PC-3 (cell line): ENCODE results near the gene GDF11. TPM values are rescaled to one million over a fixed set of nuclear protein-coding genes. Genes with fewer than 3 reads are reported as not detected.

Source experiments
- ATAC-seq: fragments of 200-7000 bp; cut with Tn5 transposase; 2 replicates; pipeline ENCODE4 v1.9.1; 2020; ENCODE audit warnings: mild to moderate bottlenecking, moderate library complexity
- BruUV-seq: library from RNA; stranded (reverse); fragments of 400-500 nt; replicated peaks from 2 replicates; lab custom pipeline; 2021; lab: Mats Ljungman, UMichigan
- CTCF ChIA-PET: fragments of 300-600 bp; sonication (Branson Sonifier 250); formaldehyde crosslinking; loops from one replicate; lab custom pipeline; 2022; ENCODE audit warnings: antibody characterized with exemption; lab: Charles Lee
- POLR2A ChIA-PET: fragments of 300-600 bp; sonication (Branson Sonifier 250); formaldehyde crosslinking; loops from one replicate; lab custom pipeline; 2022; ENCODE audit warnings: antibody characterized with exemption; ENCODE audit not compliant: unreplicated experiment; lab: Charles Lee
- DNase-seq: peaks from one replicate; pipeline ENCODE4 v3.0.0-alpha.2; 2015
- H2AFZ ChIP-seq: fragments of 300-600 bp; sonication (generic); 2 replicates; pipeline ENCODE4 v1.6.0; 2016; ENCODE audit warnings: antibody characterized with exemption, low read length
- H3F3A ChIP-seq: fragments of 300-600 bp; sonication (generic); one replicate; pipeline ENCODE4 v1.6.0; 2017; ENCODE audit warnings: antibody characterized with exemption, low read length, control low read depth, mild to moderate bottlenecking; ENCODE audit not compliant: unreplicated experiment
- H3K27ac ChIP-seq: fragments of 300-600 bp; sonication (generic); 2 replicates; pipeline ENCODE4 v1.5.1; 2016; ENCODE audit warnings: mild to moderate bottlenecking, low read length
- H3K27me3 ChIP-seq: fragments of 300-600 bp; sonication (generic); 2 replicates; pipeline ENCODE4 v1.6.1; 2016; ENCODE audit warnings: low read length, mixed read lengths
- H3K36me3 ChIP-seq: fragments of 300-600 bp; sonication (generic); 2 replicates; pipeline ENCODE4 v1.6.1; 2016; ENCODE audit warnings: low read depth, mixed run types, low read length, mixed read lengths
- H3K4me1 ChIP-seq: fragments of 300-600 bp; sonication (generic); 2 replicates; pipeline ENCODE4 v1.5.1; 2016; ENCODE audit warnings: low read length; ENCODE audit not compliant: insufficient read depth
- H3K4me2 ChIP-seq: fragments of 300-600 bp; sonication (generic); 2 replicates; pipeline ENCODE4 v1.6.0; 2016; ENCODE audit warnings: low read length
- H3K4me3 ChIP-seq: fragments of 300-600 bp; sonication (generic); 2 replicates; pipeline ENCODE4 v1.5.1; 2016; ENCODE audit warnings: mild to moderate bottlenecking, low read length, mixed read lengths
- H3K79me2 ChIP-seq: fragments of 300-600 bp; sonication (generic); 2 replicates; pipeline ENCODE4 v1.6.1; 2017; ENCODE audit warnings: low read length, mixed read lengths
- H3K9ac ChIP-seq: fragments of 300-600 bp; sonication (generic); 2 replicates; pipeline ENCODE4 v1.6.0; 2016; ENCODE audit warnings: mild to moderate bottlenecking, low read length
- H3K9me2 ChIP-seq: fragments of 300-600 bp; sonication (generic); replicated peaks from 2 replicates; pipeline ENCODE4 v1.6.1; 2016; ENCODE audit warnings: mixed run types, low read length, mixed read lengths
- H3K9me3 ChIP-seq: fragments of 300-600 bp; sonication (generic); 2 replicates; pipeline ENCODE4 v1.6.1; 2016; ENCODE audit warnings: low read length, mixed read lengths
- H4K20me1 ChIP-seq: fragments of 300-600 bp; sonication (generic); 2 replicates; pipeline ENCODE4 v1.6.1; 2016; ENCODE audit warnings: low read length, mixed read lengths
- EZH2 ChIP-seq: fragments of 300-600 bp; sonication (generic); IDR thresholded peaks from one replicate; pipeline ENCODE4 v1.6.1; 2017; ENCODE audit warnings: antibody characterized with exemption, mild to moderate bottlenecking, low read length; ENCODE audit not compliant: unreplicated experiment
- EZH2phosphoT487 ChIP-seq: fragments of 300-600 bp; sonication (generic); IDR thresholded peaks from 2 replicates; pipeline ENCODE4 v1.6.1; 2018; ENCODE audit warnings: mild to moderate bottlenecking, antibody characterized with exemption, low read length, borderline replicate concordance
- intact Hi-C: fragments of 100-400 bp; cut with micrococcal nuclease; formaldehyde crosslinking; loops from 2 replicates; pipeline ENCODE4 v1.9.0; 2023
- total RNA-seq: library from RNA; depleted of rRNA; stranded (reverse); fragments of >200 nt; gene quantifications from 2 replicates; pipeline ENCODE4 v1.2.3, GENCODE V29; 2014
- TF ChIP-seq, protein P1 (sequence below): fragments of 300-600 bp; sonication (generic); conservative IDR thresholded peaks from 2 replicates; pipeline ENCODE4 v1.5.1; 2017; ENCODE audit warnings: antibody characterized with exemption, low read depth, mild to moderate bottlenecking, low read length

GDF11 gene
- total RNA-seq, 1 experiment from 2014 or later: 7.1 TPM

GRCh38 chr12:55694651-55695050 lies 48.3 kb upstream of the GDF11 start:
- TF ChIP-seq, protein P1, sequence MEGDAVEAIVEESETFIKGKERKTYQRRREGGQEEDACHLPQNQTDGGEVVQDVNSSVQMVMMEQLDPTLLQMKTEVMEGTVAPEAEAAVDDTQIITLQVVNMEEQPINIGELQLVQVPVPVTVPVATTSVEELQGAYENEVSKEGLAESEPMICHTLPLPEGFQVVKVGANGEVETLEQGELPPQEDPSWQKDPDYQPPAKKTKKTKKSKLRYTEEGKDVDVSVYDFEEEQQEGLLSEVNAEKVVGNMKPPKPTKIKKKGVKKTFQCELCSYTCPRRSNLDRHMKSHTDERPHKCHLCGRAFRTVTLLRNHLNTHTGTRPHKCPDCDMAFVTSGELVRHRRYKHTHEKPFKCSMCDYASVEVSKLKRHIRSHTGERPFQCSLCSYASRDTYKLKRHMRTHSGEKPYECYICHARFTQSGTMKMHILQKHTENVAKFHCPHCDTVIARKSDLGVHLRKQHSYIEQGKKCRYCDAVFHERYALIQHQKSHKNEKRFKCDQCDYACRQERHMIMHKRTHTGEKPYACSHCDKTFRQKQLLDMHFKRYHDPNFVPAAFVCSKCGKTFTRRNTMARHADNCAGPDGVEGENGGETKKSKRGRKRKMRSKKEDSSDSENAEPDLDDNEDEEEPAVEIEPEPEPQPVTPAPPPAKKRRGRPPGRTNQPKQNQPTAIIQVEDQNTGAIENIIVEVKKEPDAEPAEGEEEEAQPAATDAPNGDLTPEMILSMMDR: no peak
- TF ChIP-seq EZH2phosphoT487: no peak
- TF ChIP-seq EZH2: no peak

GRCh38 chr12:55695349-55695748 lies 47.6 kb upstream of the GDF11 start:
- no peaks in the 10 kb centered on the region for H3K4me1 ChIP-seq
- no peak overlapping the region for H3K4me3 ChIP-seq
- H4K20me1 ChIP-seq: no peaks in the 10 kb centered on the region
- no peaks in the 10 kb centered on the region for H3F3A ChIP-seq
- H3K79me2 ChIP-seq: no peaks in the 10 kb centered on the region
- ATAC-seq (no peak), DNase-seq (no peak)
- BruUV-seq: no TSS peak
- H2AFZ ChIP-seq: no peak overlapping the region
- no peak overlapping the region for H3K27ac ChIP-seq
- H3K9me3 ChIP-seq: no peaks in the 10 kb centered on the region
- ChIA-PET POLR2A (no interaction called here), CTCF (no interaction called here)
- no peak overlapping the region for H3K4me2 ChIP-seq
- H3K9me2 ChIP-seq: no peaks in the 10 kb centered on the region
- TF ChIP-seq EZH2 (no peak), EZH2phosphoT487 (no peak)
- TF ChIP-seq, protein P1: no peak
- intact Hi-C loops: no loop called here
- no peak overlapping the region for H3K9ac ChIP-seq
- no peaks in the 10 kb centered on the region for H3K27me3 ChIP-seq
- no peaks in the 10 kb centered on the region for H3K36me3 ChIP-seq

More at GRCh38 chr12:55694651-55695050, 48.3 kb upstream of the GDF11 start:
- H3K9me3 ChIP-seq: no peaks in the 10 kb centered on the region
- H3K27ac ChIP-seq: no peak overlapping the region
- no peaks in the 10 kb centered on the region for H4K20me1 ChIP-seq
- H3K36me3 ChIP-seq: no peaks in the 10 kb centered on the region
- no TSS peak for BruUV-seq
- no peaks in the 10 kb centered on the region for H3K79me2 ChIP-seq
- H2AFZ ChIP-seq: no peak overlapping the region
- no peak for DNase-seq
- H3K4me2 ChIP-seq: no peak overlapping the region
- CTCF ChIA-PET: no interaction called here
- no peak for ATAC-seq
- H3K27me3 ChIP-seq: no peaks in the 10 kb centered on the region
- H3K4me1 ChIP-seq: no peaks in the 10 kb centered on the region
- H3F3A ChIP-seq: no peaks in the 10 kb centered on the region
- no peaks in the 10 kb centered on the region for H3K9me2 ChIP-seq
- intact Hi-C loops: no loop called here
- POLR2A ChIA-PET: no interaction called here
- H3K4me3 ChIP-seq: no peak overlapping the region
- H3K9ac ChIP-seq: no peak overlapping the region

DNA sequence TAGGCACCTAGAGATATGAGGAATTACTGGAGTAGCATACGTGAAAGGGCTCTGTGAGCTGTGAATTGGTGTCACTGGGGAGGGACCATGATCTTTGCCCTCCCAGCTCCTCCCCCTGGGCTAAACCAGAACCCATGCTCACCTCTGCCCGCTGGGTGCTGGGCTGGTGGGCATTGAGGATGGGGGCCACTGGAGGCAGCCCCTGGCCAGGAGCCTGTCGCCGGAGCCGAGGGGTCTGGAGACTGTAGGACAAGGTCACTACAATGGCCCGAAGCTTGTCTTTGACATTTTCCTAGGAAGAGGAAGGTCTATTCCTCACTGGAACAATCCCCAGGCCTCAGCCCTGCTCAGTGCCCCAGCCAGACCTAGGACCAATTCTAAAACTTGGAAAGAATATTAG lies 46.8 kb upstream of the GDF11 start:
- no peaks in the 10 kb centered on the region for H3K27me3 ChIP-seq
- no TSS peak for BruUV-seq
- H3K27ac ChIP-seq: no peak overlapping the region
- DNase-seq (no peak), ATAC-seq (no peak)
- H3K79me2 ChIP-seq: no peaks in the 10 kb centered on the region
- H3F3A ChIP-seq: no peaks in the 10 kb centered on the region
- POLR2A ChIA-PET: no interaction called here
- TF ChIP-seq, protein P1: no peak
- TF ChIP-seq EZH2phosphoT487 (no peak), EZH2 (no peak)
- intact Hi-C loops: no loop called here
- no peak overlapping the region for H3K9ac ChIP-seq
- H2AFZ ChIP-seq: no peak overlapping the region
- no peaks in the 10 kb centered on the region for H3K36me3 ChIP-seq
- no peaks in the 10 kb centered on the region for H3K9me3 ChIP-seq
- no peaks in the 10 kb centered on the region for H4K20me1 ChIP-seq
- no peaks in the 10 kb centered on the region for H3K9me2 ChIP-seq
- CTCF ChIA-PET: no interaction called here
- no peak overlapping the region for H3K4me2 ChIP-seq
- no peak overlapping the region for H3K4me3 ChIP-seq
- H3K4me1 ChIP-seq: no peaks in the 10 kb centered on the region
